GM21723 (cell line): ENCODE data around the gene ABHD8.

Source experiments
- ATAC-seq: cut with Tn5 transposase; IDR thresholded peaks from one replicate; pipeline ENCODE4 v1.9.1; 2021; ENCODE audit warnings: mild to moderate bottlenecking, moderate library complexity; ENCODE audit not compliant: unreplicated experiment

ABHD8 gene

DNA sequence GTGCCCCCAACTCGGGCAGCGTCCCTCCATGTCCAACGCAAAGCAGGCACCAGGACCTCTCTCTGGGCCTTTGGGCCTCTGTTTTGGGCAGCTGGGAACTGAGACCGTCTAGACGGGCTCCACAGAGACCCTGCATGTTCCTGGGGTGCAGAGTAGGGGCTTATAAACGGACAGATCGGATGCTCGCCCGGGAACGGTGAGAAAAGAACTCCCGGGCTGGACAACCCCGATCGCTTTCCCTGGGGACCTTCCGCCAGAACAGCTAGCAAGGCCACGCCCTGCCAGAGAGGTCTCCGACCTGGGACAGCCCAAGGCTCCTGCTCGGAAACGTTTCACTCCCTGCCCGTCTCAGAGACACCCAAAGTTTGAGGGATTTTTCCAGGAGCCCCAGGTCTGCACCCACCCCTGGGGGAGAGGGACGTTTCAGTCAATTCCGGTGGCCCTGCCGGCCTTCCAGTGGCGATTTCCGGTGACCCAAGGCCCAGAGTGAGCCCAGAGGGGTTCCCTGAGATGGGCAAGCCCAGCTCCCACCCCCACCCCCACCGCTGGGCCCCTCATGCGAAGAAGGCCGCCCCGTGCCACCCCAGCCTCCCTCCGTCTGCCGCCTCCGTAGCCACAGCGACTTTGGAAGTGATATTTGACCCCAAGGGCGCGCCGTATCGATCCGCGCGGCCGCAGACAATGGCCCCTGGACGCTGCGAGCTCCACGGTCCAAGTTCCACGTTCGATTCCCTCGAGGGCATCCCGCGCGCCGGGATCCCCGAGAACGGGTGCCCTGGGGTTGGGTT is 59.2 kb downstream of the ABHD8 start:
- ATAC-seq: no peak

DNA sequence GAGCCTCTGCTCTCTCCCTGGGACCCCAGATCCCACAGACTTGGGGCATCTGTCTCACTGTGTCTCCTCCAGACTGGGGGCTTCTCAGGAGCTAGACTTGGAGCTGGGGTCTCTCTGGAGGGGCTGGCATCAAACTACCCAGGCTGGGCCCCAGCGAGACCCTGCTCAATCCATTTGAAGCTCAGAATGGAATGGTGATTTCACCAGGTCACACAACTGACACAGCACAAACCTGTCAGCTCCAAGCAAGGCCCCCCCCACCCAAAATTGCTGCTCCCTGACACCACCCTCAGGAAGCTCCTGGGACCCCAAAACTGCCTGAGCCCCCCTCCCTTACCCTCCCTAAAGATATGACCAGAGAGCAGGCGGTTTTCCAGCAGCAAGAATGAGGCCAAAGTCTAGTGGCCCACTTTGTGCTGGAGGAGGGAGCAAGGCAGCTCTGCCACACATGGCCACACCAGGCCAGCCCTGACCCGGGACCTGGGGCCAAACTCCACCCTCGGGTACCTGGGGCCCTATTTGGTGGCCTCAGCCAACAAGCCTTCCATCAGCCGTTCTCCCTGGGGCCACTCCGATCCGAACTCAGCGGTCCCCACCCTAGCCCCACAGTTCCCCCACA is 59.9 kb downstream of the ABHD8 start:
- no peak for ATAC-seq

DNA sequence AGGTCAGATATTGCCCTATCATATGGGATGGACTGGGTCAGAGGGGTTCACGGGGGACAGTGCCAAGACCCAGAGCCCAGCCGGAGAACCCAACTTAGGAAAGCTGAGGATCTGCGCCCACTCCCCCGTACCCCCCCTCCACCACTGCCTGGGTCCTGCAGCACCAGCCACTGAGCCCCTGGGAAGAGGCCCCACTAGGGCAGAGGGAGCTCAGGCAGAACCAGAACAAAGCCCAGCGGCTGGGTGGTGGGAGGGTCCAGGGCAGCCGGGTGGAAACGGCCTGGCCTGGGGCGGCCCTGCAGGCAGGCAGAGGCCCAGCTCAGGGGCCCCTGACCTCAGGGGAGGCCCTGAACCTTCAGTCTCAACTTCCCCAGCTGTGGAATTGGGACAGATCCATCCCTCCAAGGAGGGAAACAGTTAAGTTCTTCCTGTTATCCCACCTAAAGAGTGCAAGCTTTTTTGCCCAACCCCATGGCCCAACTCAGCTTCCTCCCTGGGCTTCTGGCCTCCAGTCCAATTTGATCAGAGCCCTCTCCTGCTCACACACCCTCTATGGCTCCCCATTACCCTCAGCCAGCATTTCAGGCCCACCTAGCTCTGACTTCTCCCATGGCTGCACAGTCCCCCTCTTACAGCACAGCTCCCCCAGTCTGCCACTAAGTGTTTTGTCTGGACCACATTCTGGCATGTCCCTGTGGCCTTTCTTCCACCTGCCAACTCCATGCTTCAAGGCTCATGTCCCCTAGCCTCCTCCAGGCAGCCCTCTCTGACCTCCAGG is 60.6 kb downstream of the ABHD8 start:
- no peak for ATAC-seq
